HepG2 (cell line): Measurements from ENCODE around the gene MTA2. TPM values are rescaled to one million over a fixed set of nuclear protein-coding genes. Genes with fewer than 3 reads are reported as not detected.
A peak's percentile ranks its signal among the peaks of the same experiment; 100 is the strongest.

ENCODE experiments used
- ATF2 ChIP-seq: sonication (generic); formaldehyde crosslinking; IDR thresholded peaks from 2 replicates; pipeline ENCODE4 v1.4.0; 2020; ENCODE audit warnings: missing genetic modification reagents
- JDP2 ChIP-seq: sonication (generic); formaldehyde crosslinking; IDR thresholded peaks from 2 replicates; pipeline ENCODE4 v1.8.1; 2022; ENCODE audit warnings: missing genetic modification reagents, borderline replicate concordance
- MAZ ChIP-seq, 2 experiments: sonication (generic) in 1 of 2; formaldehyde crosslinking in 1 of 2; IDR thresholded peaks; 2 replicates each; pipeline versions ENCODE4 v1.5.0 to v1.6.1; 2012 to 2020; ENCODE audit warnings: low read depth in 2 of 2, mild to moderate bottlenecking in 2 of 2, borderline replicate concordance in 1 of 2, improper control_type of control experiment in 1 of 2, low read length in 1 of 2, missing genetic modification reagents in 1 of 2, moderate library complexity in 1 of 2
- MIER2 ChIP-seq: IDR thresholded peaks from 2 replicates; pipeline ENCODE4 v1.6.1; 2016; ENCODE audit warnings: missing biosample characterization, missing genetic modification reagents
- NAIF1 ChIP-seq: sonication (generic); formaldehyde crosslinking; IDR thresholded peaks from 2 replicates; pipeline ENCODE4 v1.5.0; 2020; ENCODE audit warnings: mild to moderate bottlenecking, missing genetic modification reagents, borderline replicate concordance
- NBN ChIP-seq: fragments of 450-650 bp; conservative IDR thresholded peaks from 2 replicates; pipeline ENCODE4 v1.6.1; 2017
- NR2F1 ChIP-seq, 2 experiments: fragments of 450-650 bp in 1 of 2; formaldehyde crosslinking in 1 of 2; IDR thresholded peaks; 2 replicates each; pipeline versions ENCODE4 v1.5.0 to v1.6.1; 2016 to 2020; ENCODE audit warnings: mild to moderate bottlenecking in 1 of 2, missing compliant biosample characterization in 1 of 2, missing genetic modification reagents in 1 of 2, moderate library complexity in 1 of 2
- RARA ChIP-seq: IDR thresholded peaks from 2 replicates; pipeline ENCODE4 v1.6.1; 2016; ENCODE audit warnings: missing genetic modification reagents, missing compliant biosample characterization
- SMAD9 ChIP-seq: sonication (generic); formaldehyde crosslinking; IDR thresholded peaks from 2 replicates; pipeline ENCODE4 v1.5.1; 2020; ENCODE audit warnings: mild to moderate bottlenecking, missing genetic modification reagents
- SNAI1 ChIP-seq: sonication (generic); formaldehyde crosslinking; IDR thresholded peaks from 2 replicates; pipeline ENCODE4 v1.5.0; 2020; ENCODE audit warnings: mild to moderate bottlenecking, missing genetic modification reagents, borderline replicate concordance
- TCF7L2 ChIP-seq: IDR thresholded peaks from 2 replicates; pipeline ENCODE4 v1.6.1; 2011; ENCODE audit warnings: mild to moderate bottlenecking, low read depth, low read length, moderate library complexity
- XRCC5 ChIP-seq: fragments of 200-400 bp; formaldehyde crosslinking; optimal IDR thresholded peaks from 2 replicates; pipeline ENCODE3; 2017; ENCODE audit warnings: mild to moderate bottlenecking, low read length
- ZC3H4 ChIP-seq: sonication (generic); formaldehyde crosslinking; IDR thresholded peaks from 2 replicates; pipeline ENCODE4 v1.4.0; 2020; ENCODE audit warnings: missing genetic modification reagents, borderline replicate concordance
- ZNF263 ChIP-seq: sonication (generic); formaldehyde crosslinking; IDR thresholded peaks from 2 replicates; pipeline ENCODE4 v1.4.0; 2020; ENCODE audit warnings: missing genetic modification reagents
- ZNF672 ChIP-seq: sonication (generic); formaldehyde crosslinking; IDR thresholded peaks from 2 replicates; pipeline ENCODE4 v1.8.1; 2022; ENCODE audit warnings: missing genetic modification reagents
- ZNF770 ChIP-seq: sonication (generic); formaldehyde crosslinking; IDR thresholded peaks from 2 replicates; pipeline ENCODE4 v1.5.0; 2020; ENCODE audit warnings: mild to moderate bottlenecking, missing genetic modification reagents
- ZSCAN31 ChIP-seq: sonication (generic); formaldehyde crosslinking; IDR thresholded peaks from 2 replicates; pipeline ENCODE4 v1.5.0; 2020; ENCODE audit warnings: low read depth, mild to moderate bottlenecking, missing genetic modification reagents
- polyA plus RNA-seq, 8 experiments: library from polyadenylated mRNA; depleted of rRNA in 3 of 8; stranded (reverse) in 7 of 8; unstranded in 1 of 8; fragments of >200 nt; fragmentation: Illumina TruSeq in 4 of 8; extraction: Trizol in 4 of 8; gene quantifications; 2 replicates each; pipeline versions ENCODE4 v1.2.1 to v1.2.3, GENCODE V29; 2011 to 2016; ENCODE audit warnings: low read depth in 4 of 8, missing spikeins in 1 of 8, mixed read lengths in 1 of 8; ENCODE audit not compliant: insufficient read depth in 1 of 8
- total RNA-seq, 5 experiments: library from RNA; depleted of rRNA; stranded (reverse); fragments of >200 nt; fragmentation: Illumina TruSeq; extraction: Trizol; gene quantifications; 2 replicates each; pipeline ENCODE4 v1.2.3, GENCODE V29; 2016; ENCODE audit warnings: low read depth in 1 of 5
- TF ChIP-seq, protein P1 (sequence below): sonication (generic); formaldehyde crosslinking; IDR thresholded peaks from 2 replicates; pipeline ENCODE4 v1.5.0; 2020; ENCODE audit warnings: mild to moderate bottlenecking, missing genetic modification reagents
- TF ChIP-seq, protein P2 (sequence below): sonication (generic); formaldehyde crosslinking; IDR thresholded peaks from 2 replicates; pipeline ENCODE4 v1.5.0; 2020; ENCODE audit warnings: mild to moderate bottlenecking, missing genetic modification reagents
- TF ChIP-seq, protein P3 (sequence below): sonication (generic); formaldehyde crosslinking; IDR thresholded peaks from 2 replicates; pipeline ENCODE4 v1.4.0; 2020; ENCODE audit warnings: missing genetic modification reagents

Gene MTA2
- total and polyA plus RNA-seq, 2 of the 13 experiments (the other 11 are each of a cell fraction or from before 2014, with no cell fraction given): 14.0 to 70.0 TPM

DNA sequence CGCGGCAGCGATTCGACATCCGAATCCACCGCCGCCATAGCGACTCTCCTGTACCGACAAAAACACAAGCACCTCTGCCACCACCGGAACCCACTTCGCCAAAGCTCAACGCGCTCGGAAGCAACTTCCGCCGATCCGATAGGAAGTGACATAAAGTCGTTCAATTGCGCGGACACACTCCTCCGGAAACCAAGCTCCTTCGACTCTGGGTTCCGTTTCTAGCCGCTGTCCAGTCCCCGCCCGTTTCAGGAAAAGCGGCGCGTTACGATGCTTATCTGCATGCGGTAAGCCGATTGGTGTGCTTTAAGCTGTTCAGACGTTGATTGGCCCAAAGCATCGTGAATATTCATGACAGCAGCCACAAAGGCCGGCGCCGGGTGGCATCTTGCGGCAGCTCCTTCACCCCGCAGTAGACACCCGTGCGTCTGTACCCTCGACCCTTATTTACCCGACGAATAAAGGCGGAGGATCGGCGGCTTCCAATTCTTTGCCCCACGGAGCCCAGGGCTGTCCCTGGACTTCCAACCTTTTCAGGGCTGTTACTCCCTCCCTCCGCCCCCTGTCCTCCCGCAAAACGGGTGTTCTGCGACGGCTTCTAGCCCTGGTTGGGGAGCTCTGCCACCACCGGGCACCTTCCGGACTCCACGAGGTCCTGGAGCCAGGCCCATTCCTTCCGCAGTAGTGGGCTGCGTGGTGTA, 10.1 kb downstream of the MTA2 start, which contains the start of gene TUT1 (continued):
- TF ChIP-seq ZNF770 (no peak), JDP2 (CRISPR knock-in tag) (no peak), MIER2 (CRISPR knock-in tag) (peak; percentile 83; the same call in 1 of the 2 replicates), MAZ (IDR thresholded peaks at IDR 0.05; ENCODE audit: borderline replicate concordance, low read depth, low read length) (peak; percentile 74; the same call in 1 of the 2 replicates), MAZ (CRISPR knock-in tag; IDR thresholded peaks at IDR 0.05; ENCODE audit: low read depth) (peak; percentile 87), ZNF263 (CRISPR knock-in tag) (no peak), NR2F1 (CRISPR knock-in tag; IDR thresholded peaks at IDR 0.05) (no peak), ZC3H4 (CRISPR knock-in tag) (no peak), ATF2 (CRISPR knock-in tag) (peak; percentile 92), RARA (CRISPR knock-in tag) (no peak; the same call in 1 of the 2 replicates), SMAD9 (no peak; the same call in 1 of the 2 replicates), SNAI1 (CRISPR knock-in tag) (no peak), XRCC5 (peak; percentile 99), TCF7L2 (no peak), ZNF672 (CRISPR knock-in tag) (0 out of 2 replicates have a peak, but pooled peaks have one; percentile 59), NBN (no peak), NAIF1 (CRISPR knock-in tag) (no peak), ZSCAN31 (CRISPR knock-in tag) (peak; percentile 91)
- TF ChIP-seq, protein P1, sequence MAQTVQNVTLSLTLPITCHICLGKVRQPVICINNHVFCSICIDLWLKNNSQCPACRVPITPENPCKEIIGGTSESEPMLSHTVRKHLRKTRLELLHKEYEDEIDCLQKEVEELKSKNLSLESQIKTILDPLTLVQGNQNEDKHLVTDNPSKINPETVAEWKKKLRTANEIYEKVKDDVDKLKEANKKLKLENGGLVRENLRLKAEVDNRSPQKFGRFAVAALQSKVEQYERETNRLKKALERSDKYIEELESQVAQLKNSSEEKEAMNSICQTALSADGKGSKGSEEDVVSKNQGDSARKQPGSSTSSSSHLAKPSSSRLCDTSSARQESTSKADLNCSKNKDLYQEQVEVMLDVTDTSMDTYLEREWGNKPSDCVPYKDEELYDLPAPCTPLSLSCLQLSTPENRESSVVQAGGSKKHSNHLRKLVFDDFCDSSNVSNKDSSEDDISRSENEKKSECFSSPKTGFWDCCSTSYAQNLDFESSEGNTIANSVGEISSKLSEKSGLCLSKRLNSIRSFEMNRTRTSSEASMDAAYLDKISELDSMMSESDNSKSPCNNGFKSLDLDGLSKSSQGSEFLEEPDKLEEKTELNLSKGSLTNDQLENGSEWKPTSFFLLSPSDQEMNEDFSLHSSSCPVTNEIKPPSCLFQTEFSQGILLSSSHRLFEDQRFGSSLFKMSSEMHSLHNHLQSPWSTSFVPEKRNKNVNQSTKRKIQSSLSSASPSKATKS: 0 out of 2 replicates have a peak, but pooled peaks have one; percentile 23
- TF ChIP-seq, protein P2, sequence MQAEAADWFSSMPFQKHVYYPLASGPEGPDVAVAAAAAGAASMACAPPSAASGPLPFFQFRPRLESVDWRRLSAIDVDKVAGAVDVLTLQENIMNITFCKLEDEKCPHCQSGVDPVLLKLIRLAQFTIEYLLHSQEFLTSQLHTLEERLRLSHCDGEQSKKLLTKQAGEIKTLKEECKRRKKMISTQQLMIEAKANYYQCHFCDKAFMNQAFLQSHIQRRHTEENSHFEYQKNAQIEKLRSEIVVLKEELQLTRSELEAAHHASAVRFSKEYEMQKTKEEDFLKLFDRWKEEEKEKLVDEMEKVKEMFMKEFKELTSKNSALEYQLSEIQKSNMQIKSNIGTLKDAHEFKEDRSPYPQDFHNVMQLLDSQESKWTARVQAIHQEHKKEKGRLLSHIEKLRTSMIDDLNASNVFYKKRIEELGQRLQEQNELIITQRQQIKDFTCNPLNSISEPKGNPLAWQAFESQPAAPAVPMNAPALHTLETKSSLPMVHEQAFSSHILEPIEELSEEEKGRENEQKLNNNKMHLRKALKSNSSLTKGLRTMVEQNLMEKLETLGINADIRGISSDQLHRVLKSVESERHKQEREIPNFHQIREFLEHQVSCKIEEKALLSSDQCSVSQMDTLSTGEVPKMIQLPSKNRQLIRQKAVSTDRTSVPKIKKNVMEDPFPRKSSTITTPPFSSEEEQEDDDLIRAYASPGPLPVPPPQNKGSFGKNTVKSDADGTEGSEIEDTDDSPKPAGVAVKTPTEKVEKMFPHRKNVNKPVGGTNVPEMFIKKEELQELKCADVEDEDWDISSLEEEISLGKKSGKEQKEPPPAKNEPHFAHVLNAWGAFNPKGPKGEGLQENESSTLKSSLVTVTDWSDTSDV: 0 out of 2 replicates have a peak, but pooled peaks have one; percentile 8
- TF ChIP-seq, protein P3, sequence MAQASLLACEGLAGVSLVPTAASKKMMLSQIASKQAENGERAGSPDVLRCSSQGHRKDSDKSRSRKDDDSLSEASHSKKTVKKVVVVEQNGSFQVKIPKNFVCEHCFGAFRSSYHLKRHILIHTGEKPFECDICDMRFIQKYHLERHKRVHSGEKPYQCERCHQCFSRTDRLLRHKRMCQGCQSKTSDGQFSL (CRISPR knock-in tag): peak; percentile 57
